Measurements from ENCODE around the gene LZIC. TPM values are rescaled to one million over a fixed set of nuclear protein-coding genes. Genes with fewer than 3 reads are reported as not detected.

LZIC gene
- total RNA-seq, 4 donors from 2014 or later: 15.1 to 31.8 (median 19.9) TPM

DNA sequence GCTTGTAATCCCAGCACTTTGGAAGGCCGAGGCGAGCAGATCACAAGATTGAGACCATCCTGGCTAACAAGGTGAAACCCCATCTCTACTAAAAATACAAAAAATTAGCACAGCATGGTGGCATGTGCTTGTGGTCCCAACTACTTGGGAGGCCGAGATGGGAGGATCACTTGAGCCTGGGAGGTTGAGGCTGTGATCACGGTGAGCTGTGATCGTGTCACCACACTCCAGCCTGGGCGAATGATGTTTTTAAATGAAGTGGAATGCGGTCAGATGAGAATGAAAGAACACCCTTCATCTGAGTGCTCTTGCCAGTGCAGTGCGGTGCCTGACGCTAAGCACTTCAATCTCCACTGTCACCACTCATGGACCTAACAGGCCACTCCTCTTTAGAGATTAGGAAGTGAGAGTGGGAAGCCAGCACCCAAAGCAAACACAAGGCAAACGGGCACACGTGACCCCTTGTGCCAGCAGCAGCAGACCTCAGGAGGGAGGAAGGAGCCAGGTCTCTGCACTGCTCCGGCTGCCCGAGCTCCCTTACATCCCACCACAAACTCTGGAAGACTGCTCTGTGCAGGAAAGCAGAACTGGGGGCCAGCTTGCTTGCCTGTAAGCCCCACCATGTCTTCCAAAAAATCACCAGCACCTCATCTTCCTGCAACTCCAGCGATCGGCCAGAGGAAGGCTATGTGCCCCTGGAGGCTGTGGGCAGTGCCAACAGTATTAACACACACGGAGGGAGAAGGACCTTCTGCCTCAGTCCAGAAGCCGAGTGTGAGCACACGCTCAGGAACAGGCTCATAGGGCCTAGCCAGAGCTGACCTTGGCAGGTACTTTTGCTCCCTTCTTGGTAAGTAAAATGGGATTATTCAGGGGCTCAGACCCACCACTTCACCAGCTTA, 42.8 kb downstream of the LZIC start:
- DNase-seq (ENCODE audit: low spot score) (no peak), ATAC-seq (ENCODE audit: low FRiP score) (peak; percentile 22)

DNA sequence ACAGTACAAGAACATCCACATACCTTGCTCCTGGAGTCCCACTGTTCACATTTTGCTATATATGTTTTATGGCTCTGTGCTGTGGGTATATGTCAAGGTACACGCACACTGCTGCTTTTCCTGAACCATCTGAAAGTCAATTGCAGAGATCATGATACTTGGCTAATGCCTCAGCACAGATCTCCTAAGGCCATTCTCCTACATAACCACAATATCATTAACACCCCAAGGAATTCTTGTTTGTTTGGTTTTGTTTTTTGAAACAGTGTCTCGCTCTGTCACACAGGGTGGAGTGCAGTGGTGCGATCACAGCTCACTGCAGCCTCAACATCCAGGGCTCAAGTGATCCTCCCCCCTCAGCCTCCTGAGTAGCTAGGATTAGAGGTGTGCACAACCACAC, 49.1 kb downstream of the LZIC start:
- DNase-seq (ENCODE audit: low spot score) (no peak), ATAC-seq (ENCODE audit: low FRiP score) (no peak)
- TF ChIP-seq, protein P1, sequence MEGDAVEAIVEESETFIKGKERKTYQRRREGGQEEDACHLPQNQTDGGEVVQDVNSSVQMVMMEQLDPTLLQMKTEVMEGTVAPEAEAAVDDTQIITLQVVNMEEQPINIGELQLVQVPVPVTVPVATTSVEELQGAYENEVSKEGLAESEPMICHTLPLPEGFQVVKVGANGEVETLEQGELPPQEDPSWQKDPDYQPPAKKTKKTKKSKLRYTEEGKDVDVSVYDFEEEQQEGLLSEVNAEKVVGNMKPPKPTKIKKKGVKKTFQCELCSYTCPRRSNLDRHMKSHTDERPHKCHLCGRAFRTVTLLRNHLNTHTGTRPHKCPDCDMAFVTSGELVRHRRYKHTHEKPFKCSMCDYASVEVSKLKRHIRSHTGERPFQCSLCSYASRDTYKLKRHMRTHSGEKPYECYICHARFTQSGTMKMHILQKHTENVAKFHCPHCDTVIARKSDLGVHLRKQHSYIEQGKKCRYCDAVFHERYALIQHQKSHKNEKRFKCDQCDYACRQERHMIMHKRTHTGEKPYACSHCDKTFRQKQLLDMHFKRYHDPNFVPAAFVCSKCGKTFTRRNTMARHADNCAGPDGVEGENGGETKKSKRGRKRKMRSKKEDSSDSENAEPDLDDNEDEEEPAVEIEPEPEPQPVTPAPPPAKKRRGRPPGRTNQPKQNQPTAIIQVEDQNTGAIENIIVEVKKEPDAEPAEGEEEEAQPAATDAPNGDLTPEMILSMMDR (IDR thresholded peaks at IDR 0.05): no peak

More for the DNA sequence above, 42.8 kb downstream of the LZIC start:
- TF ChIP-seq, protein P1 (IDR thresholded peaks at IDR 0.05): no peak

DNA sequence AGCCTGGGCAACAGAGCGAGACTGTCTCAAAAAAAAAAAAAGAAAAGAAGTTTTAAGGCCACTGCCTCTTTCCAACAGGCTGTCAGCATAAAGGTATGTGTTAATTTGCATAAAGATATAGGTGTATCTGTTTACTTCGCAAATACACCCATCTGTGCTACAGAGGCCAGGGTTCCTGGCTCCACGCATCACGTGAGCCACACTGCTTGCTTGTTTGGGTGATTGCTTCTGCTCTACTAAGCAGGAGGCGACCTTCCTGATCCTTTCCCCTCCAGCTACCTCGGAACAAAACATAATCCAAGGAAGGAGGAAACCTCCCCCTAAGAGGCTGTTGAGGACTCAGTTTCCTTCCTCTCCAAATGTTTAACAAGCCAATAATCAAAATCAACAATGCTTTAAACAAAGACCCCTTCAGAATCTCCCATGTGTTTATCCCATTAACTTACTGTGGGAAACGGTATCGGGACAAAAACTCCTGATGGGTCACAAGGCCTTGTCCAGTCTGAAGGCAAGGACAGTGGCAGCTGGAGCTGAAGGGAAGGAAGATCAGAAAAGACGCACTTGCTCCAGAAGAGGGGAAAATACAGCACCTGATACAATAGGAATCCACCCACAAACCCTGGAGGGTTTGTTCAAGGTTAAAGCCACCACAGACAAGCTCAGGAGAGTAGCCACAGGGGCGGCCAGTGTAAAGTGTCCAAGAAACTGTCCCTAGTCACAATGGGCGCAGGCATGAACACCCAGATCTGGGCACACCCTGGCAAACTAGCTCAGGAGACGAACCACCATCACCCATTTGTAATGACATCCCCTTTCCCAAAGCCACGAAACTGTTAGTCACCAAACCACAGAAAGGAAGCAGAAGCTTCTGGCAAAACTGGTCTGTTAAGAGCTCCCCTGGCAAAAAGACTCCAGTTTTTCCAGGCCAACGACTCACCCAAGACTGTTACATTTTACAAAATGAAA, 50.3 kb downstream of the LZIC start:
- DNase-seq (ENCODE audit: low spot score) (no peak), ATAC-seq (ENCODE audit: low FRiP score) (no peak)
- TF ChIP-seq, protein P1 (IDR thresholded peaks at IDR 0.05): no peak

DNA sequence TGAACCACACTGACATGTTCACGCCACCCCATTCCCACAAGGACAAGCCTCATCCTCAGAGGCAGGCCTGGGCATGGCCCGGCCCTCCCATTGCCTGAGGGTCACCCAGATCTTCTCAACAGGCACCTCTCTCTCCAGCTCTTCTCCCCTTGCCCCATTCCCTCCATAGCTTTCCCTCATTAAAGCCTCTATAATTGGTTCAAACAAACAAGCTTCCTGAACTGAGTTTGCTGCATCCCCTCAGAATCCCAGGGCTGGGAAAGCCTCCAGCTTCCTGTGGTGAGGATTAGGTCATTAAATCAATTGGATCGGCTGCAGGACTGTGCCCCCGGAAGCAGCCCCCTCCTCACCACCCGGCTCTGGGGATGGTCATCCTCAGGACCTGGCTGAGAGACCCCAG, 52.0 kb downstream of the LZIC start:
- DNase-seq (ENCODE audit: low spot score) (no peak), ATAC-seq (ENCODE audit: low FRiP score) (no peak)
- TF ChIP-seq, protein P1 (IDR thresholded peaks at IDR 0.05): no peak

DNA sequence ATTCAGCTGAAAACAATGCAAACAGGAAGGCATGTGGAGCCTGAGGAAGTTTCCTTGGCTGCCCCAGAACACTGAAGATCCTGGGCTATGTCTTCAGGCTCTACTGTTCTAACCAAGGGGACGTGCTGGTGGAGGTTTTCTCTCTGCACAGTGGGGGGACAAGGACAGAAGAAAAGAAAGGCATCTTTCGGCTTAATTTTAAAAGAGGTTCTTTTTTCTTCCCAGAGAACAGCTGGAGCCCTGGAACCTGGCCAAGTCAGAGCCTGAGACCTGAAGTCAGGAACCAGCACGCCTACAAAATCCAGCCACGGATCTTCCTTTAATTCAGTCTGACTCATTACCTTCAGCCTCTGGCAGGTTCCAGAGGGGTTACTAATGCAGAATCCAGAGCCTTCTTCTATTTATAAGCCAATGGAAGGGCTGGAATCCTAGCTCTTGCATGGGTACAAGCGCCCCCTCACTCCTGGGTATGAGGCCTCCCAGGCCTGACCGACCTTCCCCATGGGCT, 52.9 kb downstream of the LZIC start:
- TF ChIP-seq, protein P1 (IDR thresholded peaks at IDR 0.05): no peak
- DNase-seq (ENCODE audit: low spot score) (peak; percentile 59), ATAC-seq (ENCODE audit: low FRiP score) (peak; percentile 79)

DNA sequence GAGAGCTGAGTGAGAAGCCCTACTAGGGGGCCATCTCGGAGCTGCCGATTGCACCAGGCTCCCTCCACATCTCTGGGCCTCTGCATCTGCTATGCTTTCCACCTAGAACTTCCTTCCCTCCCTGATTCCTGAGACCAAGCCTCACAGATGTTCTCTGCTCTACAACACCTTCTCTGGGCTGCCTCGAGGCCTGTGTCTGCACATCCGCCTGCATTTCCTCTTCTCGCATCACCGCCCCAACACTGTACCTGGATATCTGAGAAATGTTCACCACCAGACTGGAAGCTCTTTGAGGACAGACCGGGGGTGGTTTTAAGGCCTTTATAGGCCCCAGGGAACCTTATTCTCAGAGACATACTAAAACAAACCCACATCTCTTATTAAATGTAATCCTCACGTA, 53.8 kb downstream of the LZIC start:
- TF ChIP-seq, protein P1 (IDR thresholded peaks at IDR 0.05): no peak
- ATAC-seq (ENCODE audit: low FRiP score) (no peak), DNase-seq (ENCODE audit: low spot score) (no peak)
